22Rv1 (cell line): ENCODE data around the gene B4GALNT3.

ENCODE experiments used
- ZFX ChIP-seq: fragments of 450-650 bp; IDR thresholded peaks from 2 replicates; pipeline ENCODE4 v1.6.1; 2017; ENCODE audit warnings: antibody characterized with exemption, borderline replicate concordance
- TF ChIP-seq, protein P1 (sequence below): fragments of 450-650 bp; IDR thresholded peaks from 2 replicates; pipeline ENCODE4 v1.5.1; 2017; ENCODE audit warnings: mild to moderate bottlenecking

DNA sequence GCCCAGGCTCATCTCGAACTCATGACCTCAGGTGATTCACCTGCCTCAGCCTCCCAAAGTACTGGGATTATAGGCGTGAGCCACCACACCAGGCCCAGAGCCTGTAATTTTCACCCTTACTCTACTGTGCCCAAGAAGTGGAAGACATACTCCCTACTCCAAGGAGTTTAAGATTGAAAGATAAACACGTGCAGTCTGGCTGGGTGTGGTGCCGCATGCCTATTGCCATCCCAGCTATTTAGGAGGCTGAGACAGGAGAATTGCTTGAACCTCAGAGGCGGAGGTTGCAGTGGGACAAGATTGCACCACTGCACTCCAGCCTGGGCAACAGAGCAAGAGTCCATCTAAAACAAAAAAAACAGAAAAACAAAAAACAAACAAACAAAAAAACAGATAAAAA, 113.5 kb downstream of the B4GALNT3 start:
- TF ChIP-seq, protein P1, sequence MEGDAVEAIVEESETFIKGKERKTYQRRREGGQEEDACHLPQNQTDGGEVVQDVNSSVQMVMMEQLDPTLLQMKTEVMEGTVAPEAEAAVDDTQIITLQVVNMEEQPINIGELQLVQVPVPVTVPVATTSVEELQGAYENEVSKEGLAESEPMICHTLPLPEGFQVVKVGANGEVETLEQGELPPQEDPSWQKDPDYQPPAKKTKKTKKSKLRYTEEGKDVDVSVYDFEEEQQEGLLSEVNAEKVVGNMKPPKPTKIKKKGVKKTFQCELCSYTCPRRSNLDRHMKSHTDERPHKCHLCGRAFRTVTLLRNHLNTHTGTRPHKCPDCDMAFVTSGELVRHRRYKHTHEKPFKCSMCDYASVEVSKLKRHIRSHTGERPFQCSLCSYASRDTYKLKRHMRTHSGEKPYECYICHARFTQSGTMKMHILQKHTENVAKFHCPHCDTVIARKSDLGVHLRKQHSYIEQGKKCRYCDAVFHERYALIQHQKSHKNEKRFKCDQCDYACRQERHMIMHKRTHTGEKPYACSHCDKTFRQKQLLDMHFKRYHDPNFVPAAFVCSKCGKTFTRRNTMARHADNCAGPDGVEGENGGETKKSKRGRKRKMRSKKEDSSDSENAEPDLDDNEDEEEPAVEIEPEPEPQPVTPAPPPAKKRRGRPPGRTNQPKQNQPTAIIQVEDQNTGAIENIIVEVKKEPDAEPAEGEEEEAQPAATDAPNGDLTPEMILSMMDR = no peak
- TF ChIP-seq ZFX = no peak
